GM21423 (cell line): Measurements from ENCODE around the gene KMT2B.

Source experiments
- ATAC-seq: cut with Tn5 transposase; IDR thresholded peaks from one replicate; pipeline ENCODE4 v1.9.1; 2021; ENCODE audit warnings: mild to moderate bottlenecking, moderate library complexity; ENCODE audit not compliant: unreplicated experiment

Gene KMT2B

DNA sequence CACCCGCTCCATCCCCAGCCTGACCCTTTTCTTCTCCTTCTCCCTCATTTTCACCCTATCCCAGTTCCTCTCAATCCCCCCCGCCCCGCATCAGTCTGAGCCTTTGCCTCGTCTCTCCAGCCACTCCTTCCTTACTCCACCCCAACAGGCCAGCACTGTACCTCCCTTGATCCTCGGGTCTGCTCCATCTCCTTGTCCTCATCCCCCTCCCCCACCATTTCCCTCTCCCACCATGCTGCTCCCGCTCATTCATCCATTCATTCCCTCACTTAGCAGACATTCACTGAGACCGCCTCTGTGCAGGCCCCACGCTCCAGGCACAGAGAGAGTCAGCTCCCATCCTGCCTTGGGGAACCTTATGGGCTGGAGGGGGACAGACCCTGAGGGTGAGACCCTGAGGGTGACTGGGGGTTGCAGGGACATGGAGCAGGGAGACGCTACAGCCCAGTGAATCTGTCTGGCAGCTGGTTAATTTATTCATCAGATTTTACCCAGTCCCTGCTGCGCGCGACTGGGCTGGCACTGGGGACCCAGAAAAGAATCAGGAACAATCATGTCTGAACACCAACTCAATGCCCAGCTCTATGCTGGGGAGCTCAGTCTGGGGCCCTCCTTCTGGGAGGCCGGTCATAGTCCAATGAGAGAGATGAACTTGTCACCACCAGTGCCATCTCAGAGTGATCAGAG is 58.4 kb downstream of the KMT2B start:
- no peak for ATAC-seq

GRCh38 chr19:35777086-35777841 is 59.5 kb downstream of the KMT2B start:
- ATAC-seq, result no peak

DNA sequence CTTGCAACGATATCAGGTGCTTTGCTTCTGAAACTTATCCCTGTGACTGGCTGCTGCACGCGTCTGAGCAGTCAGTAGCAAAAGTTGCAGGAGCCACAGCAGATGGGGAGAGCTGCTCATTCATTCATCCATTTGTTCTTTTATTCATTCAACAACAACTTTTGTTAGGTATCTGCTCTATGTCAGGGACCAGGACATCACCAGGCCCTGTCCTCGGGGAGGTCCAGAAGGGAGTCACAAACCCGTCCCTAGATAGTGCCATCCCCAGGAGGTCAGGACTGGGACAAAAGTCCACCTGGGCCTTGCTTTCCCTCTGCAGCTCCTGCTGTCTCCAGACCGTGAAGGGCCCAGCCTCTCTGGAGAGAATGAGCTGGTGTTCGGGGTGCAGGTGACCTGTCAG is 60.2 kb downstream of the KMT2B start:
- ATAC-seq, result no peak

- ATAC-seq, result no peak
Measured at GRCh38 chr19:35779033-35779432, 61.2 kb downstream of the KMT2B start.

GRCh38 chr19:35780058-35780457 is 62.3 kb downstream of the KMT2B start:
- no peak for ATAC-seq

DNA sequence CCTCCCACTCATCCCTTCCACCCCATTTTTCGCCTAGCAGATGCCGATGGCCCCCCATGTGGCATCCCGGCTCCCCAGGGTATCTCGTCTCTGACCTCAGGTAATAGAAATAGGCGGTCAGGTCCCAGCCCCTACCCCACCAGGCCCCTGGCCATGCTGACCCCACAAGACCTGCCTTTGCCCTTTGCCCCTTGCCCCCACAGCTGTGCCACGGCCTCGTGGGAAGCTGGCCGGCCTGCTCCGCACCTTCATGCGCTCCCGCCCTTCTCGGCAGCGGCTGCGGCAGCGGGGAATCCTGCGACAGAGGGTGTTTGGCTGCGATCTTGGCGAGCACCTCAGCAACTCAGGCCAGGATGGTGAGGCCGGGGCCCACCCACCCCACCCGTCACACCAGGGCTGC is 62.9 kb downstream of the KMT2B start:
- ATAC-seq, result no peak

DNA sequence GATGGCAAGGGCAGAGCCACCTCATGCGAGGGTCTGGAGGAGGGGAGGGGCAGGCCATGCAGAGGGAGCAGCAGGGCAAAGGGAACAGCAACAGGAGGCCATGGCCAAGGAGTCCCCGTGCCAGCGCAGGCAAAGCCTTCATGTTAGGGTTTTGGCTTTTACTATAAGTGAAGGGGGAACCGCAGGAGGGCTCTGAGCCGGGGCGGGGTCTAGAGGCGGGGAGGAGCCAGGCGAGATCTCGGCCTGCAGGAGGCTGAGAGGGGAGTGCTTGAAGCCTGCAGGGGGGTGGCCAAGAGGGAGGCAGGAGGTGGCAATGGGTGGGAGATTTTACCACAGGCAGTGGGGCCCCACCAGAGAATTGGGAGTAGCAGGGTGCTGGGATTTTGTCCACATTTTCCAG is 63.8 kb downstream of the KMT2B start:
- ATAC-seq, result no peak

DNA sequence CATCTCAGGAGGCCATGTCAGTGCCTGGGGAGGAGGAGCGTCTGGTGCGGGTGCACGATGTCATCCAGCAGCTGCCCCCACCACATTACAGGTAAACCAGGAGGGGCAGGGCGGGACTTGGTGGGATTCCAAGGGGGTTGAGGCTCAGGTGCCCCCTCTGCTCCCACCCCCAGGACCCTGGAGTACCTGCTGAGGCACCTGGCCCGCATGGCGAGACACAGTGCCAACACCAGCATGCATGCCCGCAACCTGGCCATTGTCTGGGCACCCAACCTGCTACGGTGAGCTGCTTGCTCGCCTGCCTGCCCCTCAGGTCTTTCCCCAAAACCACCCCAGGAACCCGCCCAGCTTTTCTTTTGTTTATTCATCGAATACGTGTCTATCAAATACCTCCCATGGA is 64.8 kb downstream of the KMT2B start:
- ATAC-seq, result no peak

GRCh38 chr19:35783469-35784434 is 65.9 kb downstream of the KMT2B start:
- ATAC-seq, result no peak

GRCh38 chr19:35784503-35785338 is 66.9 kb downstream of the KMT2B start:
- ATAC-seq, result no peak

DNA sequence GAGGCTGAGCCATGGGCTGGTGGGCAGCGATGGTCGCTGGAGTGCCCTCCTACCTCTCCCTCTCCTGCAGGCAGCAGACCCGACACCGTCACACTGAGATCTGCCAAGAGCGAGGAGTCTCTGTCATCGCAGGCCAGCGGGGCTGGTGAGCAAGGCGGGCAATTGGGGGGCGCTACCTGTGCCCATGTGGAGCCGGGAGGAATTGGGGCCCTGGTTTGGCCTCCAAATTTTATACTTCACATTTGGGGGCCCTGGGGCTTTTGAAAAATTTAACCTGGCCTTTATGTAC is 67.5 kb downstream of the KMT2B start:
- ATAC-seq, result no peak

DNA sequence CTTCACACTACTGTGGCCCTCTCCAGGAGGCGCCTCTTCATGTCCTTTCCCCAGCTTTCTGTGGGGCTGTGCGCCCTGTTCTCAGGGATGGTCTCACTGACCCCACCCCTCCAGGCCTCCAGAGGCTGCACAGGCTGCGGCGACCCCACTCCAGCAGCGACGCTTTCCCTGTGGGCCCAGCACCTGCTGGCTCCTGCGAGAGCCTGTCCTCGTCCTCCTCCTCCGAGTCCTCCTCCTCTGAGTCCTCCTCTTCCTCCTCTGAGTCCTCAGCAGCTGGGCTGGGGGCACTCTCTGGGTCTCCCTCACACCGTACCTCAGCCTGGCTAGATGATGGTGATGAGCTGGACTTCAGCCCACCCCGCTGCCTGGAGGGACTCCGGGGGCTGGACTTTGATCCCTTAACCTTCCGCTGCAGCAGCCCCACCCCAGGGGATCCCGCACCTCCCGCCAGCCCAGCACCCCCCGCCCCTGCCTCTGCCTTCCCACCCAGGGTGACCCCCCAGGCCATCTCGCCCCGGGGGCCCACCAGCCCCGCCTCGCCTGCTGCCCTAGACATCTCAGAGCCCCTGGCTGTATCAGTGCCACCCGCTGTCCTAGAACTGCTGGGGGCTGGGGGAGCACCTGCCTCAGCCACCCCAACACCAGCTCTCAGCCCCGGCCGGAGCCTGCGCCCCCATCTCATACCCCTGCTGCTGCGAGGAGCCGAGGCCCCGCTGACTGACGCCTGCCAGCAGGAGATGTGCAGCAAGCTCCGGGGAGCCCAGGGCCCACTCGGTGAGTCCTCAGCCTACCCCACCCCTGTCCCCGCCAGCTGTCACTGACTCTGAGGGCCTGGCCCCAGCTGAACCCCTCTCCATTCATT is 68.7 kb downstream of the KMT2B start:
- ATAC-seq, result no peak

DNA sequence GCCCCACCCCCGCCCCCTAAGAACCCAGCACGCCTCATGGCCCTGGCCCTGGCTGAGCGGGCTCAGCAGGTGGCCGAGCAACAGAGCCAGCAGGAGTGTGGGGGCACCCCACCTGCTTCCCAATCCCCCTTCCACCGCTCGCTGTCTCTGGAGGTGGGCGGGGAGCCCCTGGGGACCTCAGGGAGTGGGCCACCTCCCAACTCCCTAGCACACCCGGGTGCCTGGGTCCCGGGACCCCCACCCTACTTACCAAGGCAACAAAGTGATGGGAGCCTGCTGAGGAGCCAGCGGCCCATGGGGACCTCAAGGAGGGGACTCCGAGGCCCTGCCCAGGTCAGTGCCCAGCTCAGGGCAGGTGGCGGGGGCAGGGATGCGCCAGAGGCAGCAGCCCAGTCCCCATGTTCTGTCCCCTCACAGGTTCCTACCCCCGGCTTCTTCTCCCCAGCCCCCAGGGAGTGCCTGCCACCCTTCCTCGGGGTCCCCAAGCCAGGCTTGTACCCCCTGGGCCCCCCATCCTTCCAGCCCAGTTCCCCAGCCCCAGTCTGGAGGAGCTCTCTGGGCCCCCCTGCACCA is 69.5 kb downstream of the KMT2B start:
- ATAC-seq, result no peak
